Measurements from ENCODE around the gene SMURF1.

The SMURF1 gene

DNA sequence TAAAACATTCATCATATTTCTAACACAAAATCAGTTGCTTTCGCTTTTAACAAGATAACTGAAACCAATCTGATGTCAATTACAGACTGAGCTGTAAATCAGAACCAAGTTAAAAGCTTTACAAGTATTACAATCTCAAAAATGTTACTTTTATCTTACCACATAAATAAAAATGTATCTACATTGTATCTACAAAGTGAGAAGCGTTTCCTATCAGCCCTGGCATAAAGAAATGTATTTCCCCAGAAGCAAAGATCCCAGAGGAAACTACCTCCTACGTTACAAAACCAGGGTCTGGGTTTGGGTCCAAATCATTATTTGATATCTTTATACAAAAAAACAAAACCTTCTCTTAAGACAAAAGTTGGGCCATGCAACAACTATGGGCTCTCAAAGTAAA, 2.6 kb downstream of the SMURF1 start:
- DNase-seq, result no peak

DNA sequence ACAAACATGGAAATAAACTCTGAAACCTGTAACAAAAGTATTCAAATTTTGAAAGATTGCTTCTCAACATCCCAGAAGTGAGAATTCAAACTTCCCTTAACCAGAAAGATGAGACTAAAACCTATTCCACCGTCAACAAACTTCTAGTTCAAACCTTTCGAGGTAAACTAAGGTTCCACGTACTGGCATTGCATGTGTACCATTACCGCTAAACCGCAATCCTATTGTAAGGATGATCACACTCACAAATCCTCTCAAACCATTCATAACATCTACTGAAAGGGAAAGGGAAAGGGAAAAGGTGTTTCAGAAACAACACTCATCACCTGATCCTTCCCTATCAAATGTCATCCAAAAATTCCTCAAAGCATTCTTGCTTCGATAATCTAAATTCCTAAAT, 3.1 kb downstream of the SMURF1 start:
- DNase-seq, result no peak

DNA sequence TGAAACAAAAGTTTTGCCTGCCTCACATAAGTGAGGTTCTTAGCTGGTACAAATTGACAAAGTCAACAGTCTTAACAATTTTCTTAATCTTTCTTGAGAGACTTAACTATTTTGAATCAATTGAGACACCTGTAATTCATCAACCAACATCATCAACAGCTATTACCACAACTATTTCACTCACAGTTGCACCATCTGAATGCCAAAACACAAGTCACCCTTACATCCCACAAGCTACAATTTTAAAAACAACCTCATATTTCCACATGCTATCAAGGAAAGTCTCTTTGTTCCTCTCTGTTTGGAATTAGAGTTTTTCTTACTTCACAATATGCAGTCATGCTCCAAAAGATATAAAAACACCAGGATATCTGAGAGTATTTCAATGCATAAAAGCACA, 4.9 kb downstream of the SMURF1 start:
- no peak for DNase-seq

DNA sequence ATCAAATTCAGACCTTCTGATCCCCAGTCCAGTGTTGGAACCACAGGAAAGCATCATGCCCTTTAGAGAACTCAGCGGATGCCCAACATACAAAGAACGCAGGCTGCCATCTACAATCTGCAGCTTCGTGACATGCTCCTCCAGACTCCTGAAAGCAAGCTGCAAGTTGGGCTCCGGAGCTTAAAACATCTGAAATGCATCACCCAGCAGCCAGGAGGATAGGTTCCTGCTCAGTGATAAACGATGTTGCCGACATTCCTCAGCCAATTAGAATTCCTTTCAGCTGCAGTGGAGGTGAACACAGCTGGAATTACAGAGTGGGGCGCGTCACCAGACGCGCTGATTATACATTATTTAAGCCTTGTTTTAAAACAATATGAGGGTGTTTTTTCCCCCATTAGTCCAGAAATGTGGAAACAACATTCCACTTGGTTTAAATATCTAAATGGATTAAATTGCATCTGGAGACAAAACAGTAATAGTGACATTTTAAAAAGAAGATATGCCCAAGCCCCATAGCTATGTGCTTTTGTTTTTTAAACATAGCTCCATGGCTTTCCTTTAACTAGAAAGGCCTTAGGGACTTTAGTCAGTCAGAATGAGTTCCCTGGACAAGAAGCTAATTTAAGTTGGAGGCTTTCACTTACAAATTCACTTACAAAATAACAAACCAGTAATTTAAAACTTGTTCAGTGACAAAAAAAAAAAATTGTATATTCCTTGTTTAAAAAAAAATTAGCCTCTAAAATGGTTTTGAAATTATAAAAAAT, 6.3 kb downstream of the SMURF1 start:
- DNase-seq, result no peak

DNA sequence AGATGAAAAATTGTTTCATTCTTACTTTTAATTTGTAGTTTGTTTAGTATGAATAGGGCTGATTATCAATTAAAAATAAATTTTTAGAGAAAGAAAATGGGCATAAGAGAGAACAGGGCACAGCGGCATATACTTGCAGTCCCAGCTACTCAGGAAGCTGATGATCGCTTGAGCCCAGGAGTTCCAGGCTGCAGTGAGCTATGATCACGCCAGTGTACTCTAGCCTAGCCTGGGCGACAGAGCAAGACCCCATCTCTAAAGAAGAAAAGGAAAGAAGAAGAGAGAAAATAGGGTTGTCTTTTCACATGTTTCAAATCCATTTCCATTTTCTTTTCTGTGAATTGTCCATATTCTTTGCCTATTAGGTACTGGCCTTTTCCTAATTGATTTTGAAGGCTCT, 8.0 kb downstream of the SMURF1 start:
- DNase-seq, result no peak

DNA sequence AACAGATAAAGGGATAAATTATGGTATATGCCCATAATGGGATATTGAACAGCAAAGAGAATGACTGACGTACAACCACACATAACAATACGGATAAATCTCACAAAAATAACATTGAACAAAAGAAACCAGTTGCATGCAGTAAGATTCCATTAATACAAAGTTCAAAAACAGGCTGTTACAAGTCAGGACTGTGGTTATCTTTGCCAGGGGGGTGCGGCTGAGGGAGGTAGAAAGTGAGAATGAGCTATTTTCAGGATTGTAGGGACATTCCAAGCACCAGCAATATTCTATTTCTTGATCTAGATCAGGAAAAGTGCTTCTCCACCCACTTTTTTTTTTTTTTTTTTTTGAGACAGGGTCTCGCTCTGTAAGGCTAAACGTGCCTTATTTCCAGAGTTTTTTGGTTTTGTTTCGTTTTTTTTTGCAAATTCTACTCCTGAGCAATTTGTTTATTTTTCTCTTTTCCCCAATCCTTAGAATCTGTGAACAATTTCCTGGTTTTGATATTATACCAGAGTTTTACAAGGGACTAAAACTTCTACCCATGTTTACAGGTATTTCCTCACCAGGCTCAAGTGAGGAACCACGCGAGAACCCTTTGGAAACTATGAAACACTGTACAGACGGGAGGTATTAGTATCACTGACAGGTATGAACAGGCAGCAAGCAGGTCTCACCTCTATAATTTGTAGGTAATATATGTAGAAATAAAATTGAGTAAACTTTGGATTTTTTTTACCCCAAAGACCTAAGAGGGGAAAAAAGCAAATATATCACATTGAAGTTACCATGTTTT, 9.9 kb downstream of the SMURF1 start:
- no peak for DNase-seq

DNA sequence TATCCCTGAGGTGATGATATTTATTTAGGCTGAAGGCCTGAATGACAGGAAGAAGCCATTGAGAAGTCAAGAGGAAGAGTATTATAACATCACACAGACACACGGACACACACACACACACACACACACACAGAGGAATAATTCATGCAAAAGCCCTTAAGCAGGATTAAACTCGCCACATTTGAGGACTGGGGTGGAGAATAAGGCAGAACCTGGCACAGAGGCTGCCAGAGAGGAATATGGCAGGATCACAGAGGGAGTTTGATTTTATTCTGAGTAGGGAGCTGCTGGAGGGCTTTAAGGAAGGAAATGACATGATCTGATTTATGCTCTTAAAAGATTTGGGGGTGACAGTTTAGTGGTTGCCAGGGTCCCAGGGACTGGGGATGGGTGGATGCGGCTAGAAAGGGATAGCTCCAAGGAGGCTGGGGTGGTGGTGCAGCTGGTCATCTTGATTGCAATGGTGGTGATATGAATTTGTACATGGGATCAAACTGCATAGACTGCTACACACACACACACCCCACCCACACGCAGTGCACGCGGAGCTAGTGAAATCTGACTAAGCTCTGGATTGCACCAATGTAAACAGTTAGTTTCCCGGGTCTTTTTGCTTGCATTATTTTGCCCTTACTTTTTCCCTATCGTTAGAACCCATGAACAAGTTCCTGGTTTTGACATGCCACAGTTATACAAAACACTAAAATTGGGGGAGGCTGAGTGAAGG, 11.2 kb downstream of the SMURF1 start:
- DNase-seq, result no peak

DNA sequence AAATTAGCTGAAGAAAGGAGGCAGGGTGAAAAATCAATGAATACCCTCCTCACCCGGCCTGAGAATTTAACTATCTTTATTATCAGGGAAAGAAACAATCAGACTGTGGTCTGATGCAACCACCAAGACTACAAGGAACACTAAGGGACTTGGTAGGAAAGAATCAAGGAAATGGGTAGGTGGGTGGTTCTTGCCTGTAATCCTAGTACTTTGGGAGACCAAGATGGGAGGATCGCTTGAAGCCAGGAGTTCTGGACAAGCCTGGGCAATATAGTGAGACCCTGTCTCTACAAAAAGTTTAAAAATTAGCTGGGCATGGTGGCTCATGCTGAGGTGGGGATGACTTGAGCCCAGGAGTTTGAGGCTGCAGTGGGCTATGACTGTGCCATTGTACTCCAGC, 12.6 kb downstream of the SMURF1 start:
- no peak for DNase-seq

DNA sequence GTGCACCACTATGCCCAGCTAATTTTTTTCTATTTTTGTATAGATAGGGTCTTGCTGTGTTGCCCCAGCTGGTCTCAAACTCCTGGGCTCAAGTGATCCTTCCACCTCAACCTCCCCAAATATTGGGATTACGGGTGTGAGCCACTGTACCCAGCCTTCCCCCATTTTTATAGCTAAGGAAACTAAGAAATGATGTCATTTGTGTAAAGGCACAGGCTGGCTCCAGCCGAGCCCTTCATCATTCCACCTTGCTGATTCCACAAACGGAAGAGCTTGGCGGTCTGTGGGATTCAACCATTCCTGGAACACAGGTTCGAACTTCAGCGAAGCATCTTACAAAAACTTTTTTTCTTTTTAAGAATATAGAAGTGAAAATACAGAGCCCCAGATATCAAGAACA, 14.4 kb downstream of the SMURF1 start:
- no peak for DNase-seq

DNA sequence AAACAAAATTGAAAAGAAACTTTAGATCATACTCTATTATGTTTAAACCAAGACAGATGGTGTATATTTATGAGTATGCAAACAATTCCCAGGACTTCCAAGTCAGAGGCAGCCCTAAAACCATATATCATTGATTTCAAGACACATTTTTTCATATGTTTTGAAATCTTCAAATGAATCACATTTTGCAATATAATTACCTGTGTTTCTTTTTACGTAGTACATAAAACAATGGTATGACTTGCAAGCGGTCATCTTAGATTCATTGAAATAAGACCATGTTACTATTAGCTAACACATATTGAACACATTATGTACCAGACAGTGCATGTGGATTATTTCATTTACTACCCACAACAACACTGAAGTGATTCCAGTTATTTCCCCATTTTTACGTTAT, 14.9 kb downstream of the SMURF1 start:
- no peak for DNase-seq

DNA sequence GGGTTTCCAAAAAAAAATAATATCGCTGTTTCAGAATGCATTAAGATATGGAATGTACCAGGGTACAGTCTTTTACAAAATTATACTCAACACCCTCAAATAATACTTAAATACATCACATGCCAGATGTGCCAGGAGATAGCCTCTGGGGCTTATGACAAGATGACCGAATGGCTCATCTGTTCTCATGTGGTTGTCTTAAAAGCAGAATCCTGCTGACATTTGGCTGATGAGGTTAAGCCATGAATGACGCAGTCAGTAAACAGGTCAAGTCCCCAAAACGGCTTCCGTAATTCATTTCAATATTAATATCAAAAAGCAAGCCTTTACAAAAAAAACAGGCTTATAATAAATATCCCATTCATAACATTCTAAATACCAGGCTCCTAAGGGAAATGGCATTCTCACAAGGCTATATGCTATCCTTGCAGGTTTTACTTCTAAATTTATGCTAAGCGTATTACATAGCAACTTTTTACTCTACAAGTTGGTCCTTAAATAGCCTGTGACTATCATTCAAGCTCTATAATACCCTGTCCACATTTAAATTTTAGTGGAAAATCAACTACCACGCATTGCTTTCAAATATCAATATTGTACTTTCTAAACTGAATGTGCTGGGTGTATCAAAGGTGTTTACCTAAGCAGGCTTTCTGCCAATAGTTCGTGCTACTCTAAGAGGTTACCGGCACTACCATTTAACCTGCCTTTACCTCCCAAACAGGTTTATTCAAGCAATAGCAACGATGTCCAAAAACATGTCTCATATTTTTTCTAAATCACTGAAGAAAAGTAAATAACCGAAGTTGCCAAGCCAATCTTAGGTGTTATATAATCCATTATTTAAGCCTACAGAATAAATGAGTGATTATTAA, 15.6 kb downstream of the SMURF1 start:
- DNase-seq, result peak; percentile 32

DNA sequence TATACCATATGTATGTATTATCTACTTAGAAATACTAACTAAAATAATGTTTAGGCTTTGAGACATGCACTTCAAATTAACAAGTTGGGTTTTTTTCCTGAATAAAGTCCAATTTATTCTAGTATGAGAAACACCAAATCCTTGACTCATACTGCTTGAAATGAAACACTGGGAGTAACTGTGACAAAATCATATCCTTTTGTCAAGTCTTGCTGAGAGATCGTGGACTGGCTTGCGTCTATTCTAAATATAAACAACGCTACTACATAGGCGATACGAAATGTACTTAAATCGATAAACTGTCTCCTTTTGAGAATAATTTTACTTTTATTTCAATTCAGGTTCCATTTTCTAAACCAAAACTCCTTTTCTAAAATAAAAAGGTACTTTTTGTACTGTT, 16.3 kb downstream of the SMURF1 start:
- no peak for DNase-seq

DNA sequence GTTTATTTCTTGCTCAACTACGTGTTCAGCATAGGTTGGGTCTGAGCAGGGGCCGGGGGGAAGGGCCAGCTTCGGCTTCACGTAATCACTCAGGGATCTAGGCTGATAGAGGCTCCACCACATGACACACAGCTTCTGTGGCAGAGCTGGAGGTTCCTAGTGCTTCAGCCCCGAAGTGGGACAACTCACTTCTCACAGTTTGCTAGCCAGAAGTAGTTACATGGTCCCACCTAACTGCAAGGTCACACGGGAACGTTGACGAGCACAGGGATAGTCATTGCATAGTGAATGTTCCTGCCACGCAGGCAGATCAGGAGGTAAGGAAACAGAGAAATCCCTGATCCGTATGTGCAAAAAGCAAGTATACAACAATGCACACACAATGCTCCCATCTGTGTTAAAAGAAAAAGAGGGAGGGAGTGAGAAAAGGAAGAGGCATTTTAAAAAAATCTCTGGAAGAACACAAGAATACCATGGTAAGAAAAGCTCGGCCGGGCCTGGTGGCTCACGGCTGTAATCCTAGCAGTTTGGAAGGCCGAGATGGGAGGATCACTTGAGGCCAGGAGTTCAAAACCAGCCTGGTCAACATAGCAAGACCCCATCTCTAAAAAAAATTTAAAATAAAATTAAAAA, 16.9 kb downstream of the SMURF1 start:
- peak; percentile 23 for DNase-seq

DNA sequence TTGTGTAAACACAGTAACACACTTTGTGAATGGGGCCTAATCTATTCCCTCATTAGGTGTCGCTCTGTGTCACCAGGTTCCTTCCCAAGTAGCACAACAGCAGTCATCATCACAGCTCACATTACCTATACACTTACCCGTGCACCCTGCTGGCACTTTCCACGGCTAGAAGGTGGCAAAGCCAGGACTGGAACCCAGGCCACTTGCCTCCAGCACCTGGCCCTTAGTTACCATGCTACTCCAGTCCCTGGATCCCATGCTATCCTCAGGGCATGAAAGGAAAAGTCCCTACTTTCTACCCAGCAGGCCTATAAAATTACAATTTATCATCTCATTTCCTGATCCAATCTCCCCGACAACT, 18.4 kb downstream of the SMURF1 start:
- no peak for DNase-seq

DNA sequence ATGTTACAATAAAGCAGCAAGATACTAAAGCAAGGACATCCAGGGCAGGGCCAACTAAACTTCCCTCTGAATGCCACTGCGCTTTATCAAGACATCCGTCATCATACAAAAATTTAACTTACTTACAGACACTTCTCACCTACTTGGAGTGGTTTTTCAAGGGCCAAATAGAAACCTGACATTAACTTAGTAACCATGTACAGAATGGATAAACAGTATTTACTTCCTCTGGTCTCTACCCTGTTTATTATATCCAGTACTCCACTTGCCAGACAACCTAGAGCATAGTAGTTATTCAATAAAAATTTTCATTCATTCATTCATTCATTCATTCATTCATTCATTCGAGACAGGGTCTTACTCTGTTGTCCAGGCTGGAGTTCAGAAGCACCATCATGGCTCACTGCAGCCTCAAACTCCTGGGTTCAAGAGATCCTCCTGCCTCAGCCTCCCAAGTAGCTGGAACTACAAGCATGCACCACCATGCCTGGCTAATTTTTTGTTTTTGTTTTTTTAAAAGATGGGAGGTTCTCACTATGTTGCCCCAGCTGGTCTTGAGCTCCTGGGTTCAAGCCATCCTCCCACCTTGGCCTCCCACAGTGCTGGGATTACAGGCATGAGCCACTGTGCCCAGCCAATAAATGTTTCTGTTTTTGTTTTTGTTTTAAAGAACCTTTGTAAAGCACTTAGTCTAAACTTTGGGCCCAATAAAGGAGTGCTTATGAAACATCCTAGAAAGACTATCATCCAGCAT, 19.0 kb downstream of the SMURF1 start:
- DNase-seq, result no peak

DNA sequence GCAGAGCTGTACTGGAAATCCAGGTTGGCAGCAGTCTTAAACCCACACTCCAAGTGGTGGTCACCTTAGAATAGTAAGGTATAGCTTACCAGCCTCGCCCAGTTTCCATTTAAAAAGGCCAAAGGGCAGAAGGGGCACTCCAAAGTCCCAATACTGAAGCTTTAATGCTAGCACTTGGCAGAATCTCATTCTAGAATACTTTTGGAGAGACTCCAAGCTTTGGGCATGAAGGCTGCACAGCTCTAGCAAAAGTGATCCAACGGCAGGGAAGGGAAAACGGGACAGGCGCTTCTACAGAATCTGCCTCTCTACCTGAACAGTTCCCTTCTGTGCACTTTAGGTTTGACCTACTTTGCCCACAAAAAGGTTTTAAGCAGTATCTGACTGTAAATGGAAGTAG, 19.7 kb downstream of the SMURF1 start:
- DNase-seq, result no peak

DNA sequence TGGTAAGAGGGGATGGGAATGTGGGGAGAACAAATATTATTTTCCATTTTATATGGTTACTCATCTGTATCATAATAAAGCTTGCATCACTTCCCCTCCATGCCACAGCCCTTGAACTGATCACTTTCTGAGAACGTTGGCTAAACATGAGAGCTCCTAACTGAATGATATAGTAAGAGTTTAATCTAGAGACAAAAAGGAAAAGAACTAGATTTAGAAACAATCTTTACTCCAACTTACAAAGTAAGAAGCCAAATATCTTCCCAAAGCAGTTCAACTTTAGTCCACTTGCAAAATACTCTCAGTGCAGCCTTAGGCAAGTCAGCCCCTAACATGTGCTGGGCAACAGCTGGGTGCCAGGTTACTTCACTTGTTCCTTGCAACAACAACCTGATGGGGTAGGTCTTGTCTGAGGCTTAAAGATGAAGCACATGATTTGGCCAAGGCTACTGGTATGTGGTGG, 20.3 kb downstream of the SMURF1 start:
- DNase-seq, result no peak

DNA sequence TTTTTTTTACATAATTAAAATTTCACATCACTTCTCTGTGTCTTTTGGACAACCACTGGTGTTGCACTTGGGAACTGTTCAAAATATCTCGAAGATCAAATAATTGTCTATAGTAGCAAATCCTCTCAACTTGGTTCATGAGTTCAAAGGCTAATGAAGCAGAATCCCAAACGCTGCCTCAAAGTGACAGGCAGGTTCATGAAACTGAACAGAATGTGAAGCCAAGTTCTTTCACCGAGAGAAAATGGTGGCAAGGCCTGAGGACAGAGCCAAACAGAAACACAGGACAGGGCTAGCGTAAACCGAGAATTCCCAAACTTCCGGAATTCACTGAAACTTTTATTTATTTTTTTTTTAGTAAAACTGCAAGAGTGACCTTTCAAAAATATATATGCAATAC, 21.1 kb downstream of the SMURF1 start:
- no peak for DNase-seq

DNA sequence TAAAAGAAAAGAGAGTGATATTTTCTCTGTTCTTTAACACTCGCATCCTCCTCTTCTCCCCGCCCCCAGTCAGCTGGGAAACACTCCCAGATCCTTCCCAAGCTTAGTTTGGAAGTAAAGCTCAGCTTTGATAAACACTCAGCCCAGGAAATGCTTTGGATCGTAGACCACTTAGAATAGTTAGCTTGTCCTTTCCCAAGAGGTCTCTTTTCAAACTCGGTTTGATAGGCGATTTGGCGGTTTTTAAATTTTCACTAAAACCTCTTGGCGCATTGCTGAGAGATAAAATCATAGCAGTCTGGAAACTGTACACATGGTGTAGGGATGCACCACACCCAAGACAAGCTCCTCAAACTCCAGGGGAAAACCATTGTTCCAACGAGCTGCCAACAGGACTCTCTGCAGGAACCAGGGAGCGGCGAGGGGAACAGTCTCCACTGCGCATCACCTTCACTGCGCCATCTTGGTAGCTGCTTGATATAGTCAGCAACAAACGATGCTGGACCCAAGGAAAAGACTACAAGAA, 22.3 kb downstream of the SMURF1 start:
- no peak for DNase-seq

DNA sequence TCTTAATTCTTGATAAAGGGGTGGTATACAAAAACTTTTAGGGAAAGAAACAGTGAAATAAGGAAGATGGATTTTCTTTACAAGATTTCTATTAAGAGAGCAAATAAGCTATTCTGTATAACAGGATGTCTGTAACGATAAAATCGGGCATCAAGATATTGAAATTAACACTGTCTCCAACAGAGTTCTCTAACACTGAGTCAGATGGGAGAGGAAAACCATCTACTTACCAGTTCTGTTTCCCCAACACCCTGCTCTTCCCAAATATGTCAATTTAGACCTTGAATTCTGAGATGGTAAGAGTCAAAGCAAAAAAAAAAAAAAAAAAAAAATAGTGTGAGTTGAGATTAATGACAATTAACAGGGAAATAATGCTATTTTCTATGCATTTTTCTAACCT, 23.0 kb downstream of the SMURF1 start:
- DNase-seq, result no peak

DNA sequence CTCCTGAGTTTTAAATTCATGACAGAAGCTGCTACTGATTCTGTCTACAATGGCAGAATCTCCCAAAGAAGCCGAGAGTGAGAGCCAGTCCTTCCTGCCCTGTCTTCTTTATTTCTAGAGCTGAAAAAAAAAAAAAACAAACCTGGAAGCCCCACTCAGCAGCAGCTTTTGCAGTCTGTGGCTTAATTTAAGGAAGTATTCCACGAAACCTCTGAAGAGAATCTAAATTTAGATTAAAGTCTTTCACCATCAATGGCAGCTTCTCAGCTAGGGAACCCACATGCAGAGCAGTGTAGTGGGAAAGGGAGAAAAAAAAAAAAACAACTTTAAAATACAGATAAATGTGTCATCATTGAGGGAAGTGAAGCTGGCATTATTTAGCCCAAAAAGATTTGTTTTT, 23.4 kb downstream of the SMURF1 start:
- no peak for DNase-seq
